ENCODE results near the gene KCNH1. TPM values are rescaled to one million over a fixed set of nuclear protein-coding genes. Genes with fewer than 3 reads are reported as not detected.

The KCNH1 gene
- total and polyA plus RNA-seq, 4 donors: not detected

DNA sequence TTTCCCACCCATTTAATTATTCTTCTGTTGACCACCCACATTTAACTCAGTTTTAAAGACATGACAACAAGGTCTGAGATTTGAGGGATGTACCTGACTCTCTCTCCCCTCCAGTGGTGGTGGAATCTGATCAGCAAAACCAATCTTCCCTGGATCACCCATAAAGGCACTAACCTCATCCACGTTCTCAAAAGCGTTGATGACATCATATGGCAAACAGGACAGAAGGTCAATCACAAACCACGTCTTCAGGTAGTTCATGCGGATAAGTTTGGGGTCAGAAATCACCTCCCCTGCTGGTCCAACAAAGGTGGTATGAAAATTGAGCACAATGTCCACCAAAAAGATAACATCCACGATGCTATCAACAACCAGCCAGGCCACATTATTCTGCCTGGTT, 115.3 kb downstream of the KCNH1 start:
- WGBS: 72% methylated on average over 5 of the region's 5 CpGs
- H3K27me3 ChIP-seq (ENCODE audit: control insufficient read depth in 4 of 4, insufficient read depth in 4 of 4, low read length in 3 of 4): no peaks in the 10 kb centered on the region
- TF ChIP-seq YY1 (IDR thresholded peaks at IDR 0.05) (no peak), NR2F2 (IDR thresholded peaks at IDR 0.05) (no peak), EGR1 (IDR thresholded peaks at IDR 0.05; ENCODE audit: low read depth in 2 of 2) (no peak), TAF1 (conservative IDR thresholded peaks at IDR 0.05) (no peak)
- TF ChIP-seq, protein P1, sequence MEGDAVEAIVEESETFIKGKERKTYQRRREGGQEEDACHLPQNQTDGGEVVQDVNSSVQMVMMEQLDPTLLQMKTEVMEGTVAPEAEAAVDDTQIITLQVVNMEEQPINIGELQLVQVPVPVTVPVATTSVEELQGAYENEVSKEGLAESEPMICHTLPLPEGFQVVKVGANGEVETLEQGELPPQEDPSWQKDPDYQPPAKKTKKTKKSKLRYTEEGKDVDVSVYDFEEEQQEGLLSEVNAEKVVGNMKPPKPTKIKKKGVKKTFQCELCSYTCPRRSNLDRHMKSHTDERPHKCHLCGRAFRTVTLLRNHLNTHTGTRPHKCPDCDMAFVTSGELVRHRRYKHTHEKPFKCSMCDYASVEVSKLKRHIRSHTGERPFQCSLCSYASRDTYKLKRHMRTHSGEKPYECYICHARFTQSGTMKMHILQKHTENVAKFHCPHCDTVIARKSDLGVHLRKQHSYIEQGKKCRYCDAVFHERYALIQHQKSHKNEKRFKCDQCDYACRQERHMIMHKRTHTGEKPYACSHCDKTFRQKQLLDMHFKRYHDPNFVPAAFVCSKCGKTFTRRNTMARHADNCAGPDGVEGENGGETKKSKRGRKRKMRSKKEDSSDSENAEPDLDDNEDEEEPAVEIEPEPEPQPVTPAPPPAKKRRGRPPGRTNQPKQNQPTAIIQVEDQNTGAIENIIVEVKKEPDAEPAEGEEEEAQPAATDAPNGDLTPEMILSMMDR (IDR thresholded peaks at IDR 0.05; ENCODE audit: low read depth, low read length, missing input control): no peak

DNA sequence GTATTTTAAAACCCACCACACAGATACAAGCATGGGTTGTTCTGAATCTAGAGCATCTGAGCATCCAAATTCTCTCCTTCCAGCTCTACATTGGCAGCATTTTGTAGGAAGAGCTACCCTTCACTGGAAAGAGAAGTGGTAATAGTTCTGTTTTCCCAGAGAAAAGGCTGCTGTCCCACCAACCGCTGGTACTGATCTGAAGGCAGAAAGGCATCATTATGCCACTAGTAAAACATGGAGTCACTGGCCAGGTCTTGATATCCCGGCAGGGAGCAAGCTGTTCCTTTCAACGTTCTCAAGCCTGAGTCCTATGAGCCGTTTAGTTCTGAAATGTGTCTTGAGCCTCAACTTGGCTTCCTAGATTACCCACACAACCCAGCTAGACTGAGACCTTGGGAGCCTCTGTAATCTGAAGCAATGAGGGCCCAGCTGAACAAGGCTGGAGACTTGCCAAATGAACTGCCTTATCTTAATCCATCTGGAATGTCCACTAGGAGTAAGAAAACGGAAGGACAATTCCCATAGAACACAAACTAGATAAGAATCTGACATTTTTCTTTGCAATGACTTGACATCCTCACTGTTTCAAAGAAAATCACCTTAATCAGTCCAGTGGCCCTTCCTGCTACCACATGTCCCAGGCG, 116.8 kb downstream of the KCNH1 start:
- H3K36me3 ChIP-seq (ENCODE audit: control insufficient read depth in 4 of 4, insufficient read depth in 3 of 4, low read depth in 1 of 4, low read length in 3 of 4): no peaks in the 10 kb centered on the region
- H3K4me1 ChIP-seq (ENCODE audit: control insufficient read depth in 4 of 4, insufficient read depth in 4 of 4, low read length in 3 of 4): no peaks in the 10 kb centered on the region
- H3K27me3 ChIP-seq (ENCODE audit: control insufficient read depth in 4 of 4, insufficient read depth in 4 of 4, low read length in 3 of 4): no peaks in the 10 kb centered on the region
- no peak for TF ChIP-seq JUND (IDR thresholded peaks at IDR 0.05)
- no peak for TF ChIP-seq YY1 (IDR thresholded peaks at IDR 0.05)
- TF ChIP-seq FOXA1 (IDR thresholded peaks at IDR 0.05): no peak
- TF ChIP-seq RXRA (IDR thresholded peaks at IDR 0.05): no peak
- no peak overlapping the region for H3K9ac ChIP-seq (ENCODE audit: low read depth in 1 of 2, low read length in 2 of 2)
- H3K27ac ChIP-seq (ENCODE audit: low read depth in 1 of 2, low read length in 2 of 2): no peak overlapping the region
- no peak for DNase-seq (ENCODE audit: low spot score)
- H3K9me3 ChIP-seq (ENCODE audit: control insufficient read depth in 4 of 4, low read length in 3 of 4): no peaks in the 10 kb centered on the region
- WGBS: 66% methylated on average over 6 of the region's 6 CpGs
- H3K4me3 ChIP-seq (ENCODE audit: low read depth in 1 of 3, low read length in 3 of 3): no peak overlapping the region

More for the DNA sequence above, 115.3 kb downstream of the KCNH1 start:
- Histone ChIP-seq H3K27ac (ENCODE audit: low read depth in 1 of 2, low read length in 2 of 2) (no peak overlapping the region), H3K4me1 (ENCODE audit: control insufficient read depth in 4 of 4, insufficient read depth in 4 of 4, low read length in 3 of 4) (no peaks in the 10 kb centered on the region), H3K36me3 (ENCODE audit: control insufficient read depth in 4 of 4, insufficient read depth in 3 of 4, low read depth in 1 of 4, low read length in 3 of 4) (no peaks in the 10 kb centered on the region), H3K4me3 (ENCODE audit: low read depth in 1 of 3, low read length in 3 of 3) (no peak overlapping the region), H3K9ac (ENCODE audit: low read depth in 1 of 2, low read length in 2 of 2) (no peak overlapping the region), H3K9me3 (ENCODE audit: control insufficient read depth in 4 of 4, low read length in 3 of 4) (no peaks in the 10 kb centered on the region)
- no peak for DNase-seq (ENCODE audit: low spot score)

DNA sequence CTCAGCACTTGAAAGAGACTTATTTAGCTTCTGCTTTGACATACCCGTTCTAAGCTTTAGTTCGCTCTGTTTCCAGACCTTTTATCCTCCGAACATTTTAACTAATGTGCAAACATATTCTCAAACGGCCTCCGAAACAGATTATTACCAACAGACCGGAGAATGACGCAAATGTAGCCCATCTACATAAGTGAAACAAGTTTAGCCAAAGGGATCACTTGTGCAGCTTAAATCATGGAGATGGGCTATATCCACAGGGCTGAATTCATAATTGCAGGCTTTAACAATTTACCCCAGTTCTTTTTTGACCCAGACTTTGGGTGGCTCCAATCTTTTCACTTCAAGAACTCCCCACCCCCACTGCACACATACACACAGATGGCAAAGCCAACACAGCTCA, 119.7 kb downstream of the KCNH1 start:
- Histone ChIP-seq H3K27ac (ENCODE audit: low read depth in 1 of 2, low read length in 2 of 2) (no peak overlapping the region), H3K36me3 (ENCODE audit: control insufficient read depth in 4 of 4, insufficient read depth in 3 of 4, low read depth in 1 of 4, low read length in 3 of 4) (no peaks in the 10 kb centered on the region), H3K27me3 (ENCODE audit: control insufficient read depth in 4 of 4, insufficient read depth in 4 of 4, low read length in 3 of 4) (no peaks in the 10 kb centered on the region), H3K9me3 (ENCODE audit: control insufficient read depth in 4 of 4, low read length in 3 of 4) (no peaks in the 10 kb centered on the region), H3K4me1 (ENCODE audit: control insufficient read depth in 4 of 4, insufficient read depth in 4 of 4, low read length in 3 of 4) (no peaks in the 10 kb centered on the region), H3K9ac (ENCODE audit: low read depth in 1 of 2, low read length in 2 of 2) (no peak overlapping the region), H3K4me3 (ENCODE audit: low read depth in 1 of 3, low read length in 3 of 3) (no peak overlapping the region)
- no peak for DNase-seq (ENCODE audit: low spot score)
- TF ChIP-seq HNF4G (IDR thresholded peaks at IDR 0.05) (no peak), FOXA1 (IDR thresholded peaks at IDR 0.05) (no peak), JUND (IDR thresholded peaks at IDR 0.05) (no peak), NR2F2 (IDR thresholded peaks at IDR 0.05) (no peak), RXRA (IDR thresholded peaks at IDR 0.05) (no peak), YY1 (IDR thresholded peaks at IDR 0.05) (no peak), TAF1 (conservative IDR thresholded peaks at IDR 0.05) (no peak)
- TF ChIP-seq, protein P2, sequence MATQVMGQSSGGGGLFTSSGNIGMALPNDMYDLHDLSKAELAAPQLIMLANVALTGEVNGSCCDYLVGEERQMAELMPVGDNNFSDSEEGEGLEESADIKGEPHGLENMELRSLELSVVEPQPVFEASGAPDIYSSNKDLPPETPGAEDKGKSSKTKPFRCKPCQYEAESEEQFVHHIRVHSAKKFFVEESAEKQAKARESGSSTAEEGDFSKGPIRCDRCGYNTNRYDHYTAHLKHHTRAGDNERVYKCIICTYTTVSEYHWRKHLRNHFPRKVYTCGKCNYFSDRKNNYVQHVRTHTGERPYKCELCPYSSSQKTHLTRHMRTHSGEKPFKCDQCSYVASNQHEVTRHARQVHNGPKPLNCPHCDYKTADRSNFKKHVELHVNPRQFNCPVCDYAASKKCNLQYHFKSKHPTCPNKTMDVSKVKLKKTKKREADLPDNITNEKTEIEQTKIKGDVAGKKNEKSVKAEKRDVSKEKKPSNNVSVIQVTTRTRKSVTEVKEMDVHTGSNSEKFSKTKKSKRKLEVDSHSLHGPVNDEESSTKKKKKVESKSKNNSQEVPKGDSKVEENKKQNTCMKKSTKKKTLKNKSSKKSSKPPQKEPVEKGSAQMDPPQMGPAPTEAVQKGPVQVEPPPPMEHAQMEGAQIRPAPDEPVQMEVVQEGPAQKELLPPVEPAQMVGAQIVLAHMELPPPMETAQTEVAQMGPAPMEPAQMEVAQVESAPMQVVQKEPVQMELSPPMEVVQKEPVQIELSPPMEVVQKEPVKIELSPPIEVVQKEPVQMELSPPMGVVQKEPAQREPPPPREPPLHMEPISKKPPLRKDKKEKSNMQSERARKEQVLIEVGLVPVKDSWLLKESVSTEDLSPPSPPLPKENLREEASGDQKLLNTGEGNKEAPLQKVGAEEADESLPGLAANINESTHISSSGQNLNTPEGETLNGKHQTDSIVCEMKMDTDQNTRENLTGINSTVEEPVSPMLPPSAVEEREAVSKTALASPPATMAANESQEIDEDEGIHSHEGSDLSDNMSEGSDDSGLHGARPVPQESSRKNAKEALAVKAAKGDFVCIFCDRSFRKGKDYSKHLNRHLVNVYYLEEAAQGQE (IDR thresholded peaks at IDR 0.05): no peak
- TF ChIP-seq, protein P3, sequence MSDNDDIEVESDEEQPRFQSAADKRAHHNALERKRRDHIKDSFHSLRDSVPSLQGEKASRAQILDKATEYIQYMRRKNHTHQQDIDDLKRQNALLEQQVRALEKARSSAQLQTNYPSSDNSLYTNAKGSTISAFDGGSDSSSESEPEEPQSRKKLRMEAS (IDR thresholded peaks at IDR 0.05): no peak
- TF ChIP-seq, protein P4, sequence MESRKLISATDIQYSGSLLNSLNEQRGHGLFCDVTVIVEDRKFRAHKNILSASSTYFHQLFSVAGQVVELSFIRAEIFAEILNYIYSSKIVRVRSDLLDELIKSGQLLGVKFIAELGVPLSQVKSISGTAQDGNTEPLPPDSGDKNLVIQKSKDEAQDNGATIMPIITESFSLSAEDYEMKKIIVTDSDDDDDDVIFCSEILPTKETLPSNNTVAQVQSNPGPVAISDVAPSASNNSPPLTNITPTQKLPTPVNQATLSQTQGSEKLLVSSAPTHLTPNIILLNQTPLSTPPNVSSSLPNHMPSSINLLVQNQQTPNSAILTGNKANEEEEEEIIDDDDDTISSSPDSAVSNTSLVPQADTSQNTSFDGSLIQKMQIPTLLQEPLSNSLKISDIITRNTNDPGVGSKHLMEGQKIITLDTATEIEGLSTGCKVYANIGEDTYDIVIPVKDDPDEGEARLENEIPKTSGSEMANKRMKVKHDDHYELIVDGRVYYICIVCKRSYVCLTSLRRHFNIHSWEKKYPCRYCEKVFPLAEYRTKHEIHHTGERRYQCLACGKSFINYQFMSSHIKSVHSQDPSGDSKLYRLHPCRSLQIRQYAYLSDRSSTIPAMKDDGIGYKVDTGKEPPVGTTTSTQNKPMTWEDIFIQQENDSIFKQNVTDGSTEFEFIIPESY (IDR thresholded peaks at IDR 0.05): no peak
- 77% methylated on average over 7 of the region's 7 CpGs for WGBS
